ENCODE data around the gene ASAP3. TPM values are rescaled to one million over a fixed set of nuclear protein-coding genes. Genes with fewer than 3 reads are reported as not detected.
A peak's percentile ranks its signal among the peaks of the same experiment; 100 is the strongest.
"Not testable (repeated sequence)": the region's sequence is repeated elsewhere in the genome, so short reads cannot be mapped to it uniquely, and the experiment has no call there.

The ASAP3 gene
- polyA plus RNA-seq, 1 donor from 2014 or later = 0.66 TPM

DNA sequence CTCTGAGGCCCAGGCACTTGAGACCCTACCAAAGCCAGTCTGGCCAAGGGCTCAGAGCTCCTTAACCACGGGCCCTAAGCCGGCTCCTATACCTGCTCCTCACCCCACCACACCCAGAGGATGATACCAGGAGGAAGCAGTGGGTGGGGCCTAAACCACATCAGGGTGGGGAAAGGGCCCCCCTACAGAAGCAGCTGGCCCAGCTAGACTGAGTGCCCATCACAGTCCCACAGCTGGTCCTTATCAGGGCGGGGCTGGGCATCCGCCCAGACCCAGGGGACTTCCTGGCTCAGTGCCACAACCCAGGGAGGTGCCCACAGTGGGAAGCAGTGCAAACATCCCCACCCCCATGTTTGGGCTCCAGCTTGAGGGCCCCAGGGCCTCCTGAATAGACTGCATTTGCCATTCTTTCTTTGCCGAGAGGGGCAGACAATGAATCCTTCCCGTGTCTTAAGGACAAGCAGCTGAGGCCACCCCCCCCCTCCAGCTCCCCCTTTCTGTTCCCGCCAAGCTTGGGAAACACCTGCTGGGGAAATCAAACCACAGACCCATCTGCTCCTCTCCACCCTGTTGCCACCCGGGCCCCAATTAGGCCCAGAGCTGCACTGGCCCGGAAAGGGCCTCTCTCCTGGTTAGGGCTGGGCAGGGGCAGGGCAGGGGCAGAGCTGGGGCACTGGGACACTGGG lies 40.9 kb upstream of the ASAP3 start:
- no peaks in the 10 kb centered on the region for H3K9me3 Mint-ChIP-seq
- peaks cover 4% of the 10 kb centered on the region for H3K36me3 Mint-ChIP-seq
- H3K27ac Mint-ChIP-seq = peak overlapping the region; percentile 87 to 95 (median 89)
- no peaks in the 10 kb centered on the region for H3K27me3 Mint-ChIP-seq
- H3K4me1 Mint-ChIP-seq = peaks cover 63 to 69% (median 65%) of the 10 kb centered on the region in 3 donors
- peak overlapping the region; percentile 34 to 79 (median 77) for H3K4me3 Mint-ChIP-seq

DNA sequence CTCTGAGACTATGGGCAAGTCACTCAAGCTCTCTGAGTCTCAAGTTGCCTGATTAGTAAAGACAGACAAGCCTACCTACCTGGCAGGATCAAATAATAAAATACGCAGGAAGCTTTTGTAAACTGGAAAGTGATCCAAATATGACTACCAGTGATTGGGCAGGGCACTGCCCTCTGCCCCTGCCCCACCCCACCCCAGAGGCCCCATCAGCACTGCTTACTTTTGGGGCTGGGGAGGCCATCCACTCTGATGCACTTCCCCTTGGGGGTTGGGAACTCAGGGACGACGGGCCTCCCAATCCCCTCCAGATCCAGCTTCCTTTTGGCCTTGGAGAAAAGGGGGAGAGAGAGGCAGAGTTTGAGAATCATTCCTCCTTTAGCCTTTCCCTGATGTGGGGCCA lies 40.2 kb upstream of the ASAP3 start:
- H3K9me3 Mint-ChIP-seq = no peaks in the 10 kb centered on the region
- peaks cover 59 to 65% (median 62%) of the 10 kb centered on the region in 3 donors for H3K4me1 Mint-ChIP-seq

DNA sequence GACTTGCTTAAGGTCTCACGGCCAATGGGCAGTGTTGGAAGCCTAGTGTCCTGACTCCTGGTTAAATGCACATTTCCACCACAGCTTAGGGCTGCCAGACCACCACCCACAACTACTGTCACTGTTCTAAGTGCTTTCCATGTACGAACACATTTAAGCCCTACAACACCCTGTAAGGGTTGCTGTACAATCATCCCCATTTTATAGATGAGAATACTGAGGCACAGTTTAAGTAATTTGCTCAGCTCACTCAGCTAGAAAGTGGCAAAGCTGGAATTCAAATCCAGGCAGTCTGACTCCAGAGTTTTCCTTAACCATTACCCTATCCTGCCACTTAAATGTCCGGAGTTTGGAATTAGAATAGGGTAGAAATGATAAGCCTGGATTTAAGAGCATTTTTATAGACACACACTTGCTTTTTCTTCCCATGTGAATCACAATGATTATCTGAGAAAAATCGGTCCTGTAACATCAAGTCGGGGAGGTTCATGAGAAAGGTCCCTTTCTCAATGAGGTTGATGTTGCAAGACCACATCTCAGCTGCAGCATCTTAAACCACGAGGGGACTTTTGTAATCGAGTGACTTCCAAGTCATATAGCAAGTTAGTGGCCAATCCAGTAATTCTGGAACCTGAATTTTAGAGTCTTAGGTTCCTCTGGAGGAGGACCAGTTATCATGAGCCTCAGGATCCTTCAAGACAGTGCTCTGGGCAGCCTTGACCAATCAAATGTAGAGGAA lies 38.4 kb upstream of the ASAP3 start:
- peaks cover 8% of the 10 kb centered on the region for H3K36me3 Mint-ChIP-seq
- peak overlapping the region in 2 of 3 donors; percentile 40 to 71 for H3K27ac Mint-ChIP-seq
- no peaks in the 10 kb centered on the region for H3K9me3 Mint-ChIP-seq
- no peaks in the 10 kb centered on the region for H3K27me3 Mint-ChIP-seq
- H3K4me1 Mint-ChIP-seq = peaks cover 46 to 48% (median 48%) of the 10 kb centered on the region in 3 donors
- peak overlapping the region in 1 of 4 donors; percentile 70 for H3K4me3 Mint-ChIP-seq

More for the DNA sequence above, 40.2 kb upstream of the ASAP3 start:
- no peaks in the 10 kb centered on the region for H3K27me3 Mint-ChIP-seq
- peak overlapping the region in 2 of 3 donors; percentile 84 to 87 for H3K27ac Mint-ChIP-seq
- peak overlapping the region in 3 of 4 donors; percentile 74 to 79 (median 77) for H3K4me3 Mint-ChIP-seq
- H3K36me3 Mint-ChIP-seq = peaks cover 4% of the 10 kb centered on the region

DNA sequence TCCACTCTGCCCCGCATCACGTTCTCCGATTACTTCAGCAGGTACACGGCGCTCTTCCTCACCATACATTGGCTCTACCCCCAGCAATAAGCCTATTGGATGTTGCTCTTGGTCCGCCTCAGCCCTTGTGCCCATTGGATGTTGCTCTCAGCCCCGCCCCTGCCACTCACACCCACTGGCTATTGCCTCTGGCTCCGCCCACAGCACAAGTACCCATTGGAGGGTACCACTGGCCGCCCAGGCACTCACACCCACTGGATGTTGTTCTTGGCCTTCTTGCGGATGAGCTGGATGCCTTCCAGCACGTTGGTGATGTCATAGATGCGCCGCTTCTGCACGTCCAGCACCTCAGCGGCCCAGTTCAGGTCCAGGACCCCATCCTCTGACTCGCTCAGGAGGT lies 37.6 kb upstream of the ASAP3 start:
- peaks cover 39 to 42% (median 42%) of the 10 kb centered on the region in 3 donors for H3K4me1 Mint-ChIP-seq
- peaks cover 12% of the 10 kb centered on the region for H3K36me3 Mint-ChIP-seq
- no peaks in the 10 kb centered on the region for H3K27me3 Mint-ChIP-seq
- H3K4me3 Mint-ChIP-seq = no peak overlapping the region
- H3K9me3 Mint-ChIP-seq = no peaks in the 10 kb centered on the region
- peak overlapping the region in 1 of 3 donors; percentile 40 for H3K27ac Mint-ChIP-seq

DNA sequence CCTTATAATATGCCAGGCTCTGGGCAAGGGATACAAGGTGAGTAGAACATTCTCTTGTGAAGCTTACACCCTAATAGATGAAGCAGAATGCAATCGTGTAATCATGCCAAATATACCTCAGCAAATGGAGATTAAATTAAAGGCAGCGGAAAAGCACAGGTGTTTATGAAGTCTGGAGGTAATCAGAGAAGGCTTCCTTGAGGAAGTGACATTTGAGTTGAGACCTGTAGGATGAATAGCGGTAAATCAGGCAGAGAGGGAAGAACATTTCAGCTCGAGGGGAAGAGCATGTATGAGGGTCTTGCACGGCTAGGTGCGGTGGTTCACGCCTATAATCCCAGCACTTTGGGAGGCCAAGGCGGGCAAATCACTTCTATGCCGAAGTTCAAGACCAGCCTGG lies 33.6 kb upstream of the ASAP3 start:
- Mint-ChIP-seq H3K27ac (no peak overlapping the region), H3K36me3 (peaks cover 12% of the 10 kb centered on the region), H3K9me3 (no peaks in the 10 kb centered on the region), H3K4me1 (peaks cover 9 to 13% (median 11%) of the 10 kb centered on the region in 3 donors), H3K27me3 (no peaks in the 10 kb centered on the region), H3K4me3 (peak overlapping the region in 1 of 4 donors; percentile 5)

DNA sequence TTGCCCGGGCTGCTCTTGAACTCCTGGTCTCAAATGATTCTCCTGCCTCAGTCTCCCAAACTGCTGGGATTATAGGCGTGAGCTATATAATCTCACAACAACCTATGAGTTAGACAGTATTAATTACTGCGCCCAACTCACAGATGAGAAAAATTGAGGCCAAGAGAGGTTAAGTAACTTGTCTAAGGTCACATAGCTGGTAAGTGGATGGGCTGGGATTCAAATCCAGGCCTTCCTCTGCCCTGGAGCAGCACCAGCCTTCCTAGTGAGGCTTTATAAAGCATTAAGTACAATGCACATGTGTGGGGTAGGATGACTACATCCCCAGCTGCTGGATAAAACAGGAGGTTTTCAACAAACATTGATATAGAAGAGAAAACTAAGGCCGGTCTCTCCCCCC lies 31.9 kb upstream of the ASAP3 start:
- Mint-ChIP-seq H3K27me3 (no peaks in the 10 kb centered on the region), H3K4me3 (no peak overlapping the region), H3K9me3 (no peaks in the 10 kb centered on the region), H3K36me3 (peaks cover 10% of the 10 kb centered on the region), H3K27ac (no peak overlapping the region), H3K4me1 (peaks cover 0 to 7% (median 2%) of the 10 kb centered on the region in 3 donors)

DNA sequence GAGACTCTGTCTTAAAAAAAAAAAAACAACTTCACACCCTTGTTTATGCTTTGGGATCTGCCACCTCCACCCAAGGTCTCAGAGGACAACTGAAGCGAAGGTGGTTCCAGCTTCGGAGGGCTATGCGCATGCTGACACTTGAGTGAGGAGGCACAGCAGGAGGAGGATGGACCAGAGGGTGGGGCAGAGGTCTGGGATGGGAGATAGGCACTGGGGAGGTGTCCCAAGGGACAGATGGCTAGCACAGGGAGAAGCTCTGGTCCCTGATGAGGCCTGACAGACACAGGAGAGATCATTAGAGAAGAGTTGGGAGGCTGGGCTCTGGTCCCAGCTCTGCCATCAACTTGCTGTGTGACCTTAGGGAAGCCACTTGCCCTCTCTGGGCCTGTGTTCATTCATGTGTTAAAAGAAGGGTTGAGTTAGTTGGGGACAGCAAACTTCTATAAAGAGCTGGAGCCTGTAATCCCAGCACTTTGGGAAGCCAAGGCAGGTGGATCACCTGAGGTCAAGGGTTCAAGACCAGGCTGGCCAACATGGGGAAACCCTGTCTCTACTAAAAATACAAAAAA lies 30.2 kb upstream of the ASAP3 start:
- Mint-ChIP-seq H3K27ac (no peak overlapping the region), H3K27me3 (no peaks in the 10 kb centered on the region), H3K9me3 (no peaks in the 10 kb centered on the region)

DNA sequence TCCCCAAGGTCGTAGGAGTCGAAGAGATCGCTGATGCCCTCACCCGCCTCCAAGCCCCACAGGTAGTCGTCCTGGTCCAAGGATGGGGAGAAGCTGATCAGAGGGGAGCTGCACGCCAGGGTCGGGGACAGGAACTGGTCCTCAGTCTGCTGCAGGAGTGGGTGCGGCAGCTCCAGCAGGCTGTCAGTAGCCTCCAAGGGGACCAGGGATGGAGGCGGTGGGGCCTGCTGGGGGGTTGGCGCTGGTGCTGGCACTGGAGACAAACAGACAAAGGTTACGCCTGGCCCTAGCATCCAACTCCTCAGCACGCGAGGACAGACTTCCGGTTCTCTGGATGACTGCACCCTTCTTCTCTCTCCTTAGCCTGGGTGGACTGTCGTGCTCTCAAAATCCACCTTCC lies 25.9 kb upstream of the ASAP3 start:
- Mint-ChIP-seq H3K9me3 (no peaks in the 10 kb centered on the region), H3K27ac (no peak overlapping the region), H3K4me1 (peaks cover 0 to 4% (median 1%) of the 10 kb centered on the region in 3 donors), H3K36me3 (peaks cover 5% of the 10 kb centered on the region), H3K27me3 (no peaks in the 10 kb centered on the region), H3K4me3 (no peak overlapping the region)

More for the DNA sequence above, 30.2 kb upstream of the ASAP3 start:
- Mint-ChIP-seq H3K36me3 (peaks cover 13% of the 10 kb centered on the region), H3K4me1 (peaks cover 0 to 7% (median 2%) of the 10 kb centered on the region in 3 donors), H3K4me3 (no peak overlapping the region)

DNA sequence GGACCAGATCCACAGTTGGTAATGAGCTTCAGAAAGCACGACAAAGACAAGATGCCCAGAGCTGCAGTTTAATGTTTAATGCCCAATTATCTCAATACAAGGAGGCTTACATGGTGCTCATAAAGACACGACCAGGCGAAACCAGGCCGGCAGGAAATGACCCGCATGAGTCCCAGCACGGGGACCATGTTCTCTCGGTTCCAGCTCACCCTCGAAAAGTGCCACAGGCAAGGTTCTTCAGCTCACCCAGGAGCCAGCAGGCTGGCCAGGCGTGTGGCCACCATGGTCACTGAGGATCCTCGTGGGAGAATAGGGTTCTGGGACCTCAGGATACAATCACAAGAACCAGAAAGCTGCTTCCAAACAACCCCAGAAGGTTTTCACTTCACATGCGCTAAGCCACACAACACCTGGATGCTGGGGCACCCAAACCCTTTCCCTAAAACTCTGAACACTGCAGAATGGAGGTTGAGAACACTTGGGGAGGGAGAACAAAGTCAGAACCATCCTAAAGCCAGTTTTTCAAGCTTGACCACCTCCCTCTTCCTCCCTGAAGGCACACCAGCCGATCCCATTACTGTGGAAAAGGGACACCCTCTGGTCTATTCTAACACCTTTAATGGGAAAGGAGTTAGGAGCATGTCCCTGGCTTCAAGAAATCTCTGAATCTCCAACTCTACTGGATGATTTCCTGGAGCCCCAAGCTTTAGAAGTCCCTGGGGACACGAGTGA lies 22.6 kb upstream of the ASAP3 start:
- Mint-ChIP-seq H3K9me3 (no peaks in the 10 kb centered on the region), H3K27me3 (no peaks in the 10 kb centered on the region), H3K4me1 (peaks cover 0 to 2% (median 1%) of the 10 kb centered on the region in 3 donors), H3K4me3 (no peak overlapping the region), H3K36me3 (peaks cover 5% of the 10 kb centered on the region), H3K27ac (no peak overlapping the region)

DNA sequence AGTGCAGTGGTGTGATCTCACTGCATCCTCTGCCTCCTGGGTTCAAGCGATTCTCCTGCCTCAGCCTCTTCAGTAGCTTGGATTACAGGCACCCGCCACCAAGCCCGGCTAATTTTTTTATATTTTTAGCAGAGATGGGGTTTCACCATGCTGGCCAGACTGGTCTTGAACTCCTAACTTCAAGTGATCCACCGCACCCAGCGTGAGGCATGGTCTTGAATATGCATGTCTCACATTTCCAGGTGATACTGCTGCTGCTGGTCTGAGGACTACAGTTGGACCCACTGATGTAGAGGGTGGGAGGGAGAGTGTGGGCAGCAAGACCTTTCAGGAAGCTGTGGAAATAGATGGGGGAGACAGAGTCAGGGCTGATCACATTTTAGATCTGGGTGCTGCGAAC lies 21.9 kb upstream of the ASAP3 start:
- Mint-ChIP-seq H3K4me3 (no peak overlapping the region), H3K27ac (no peak overlapping the region), H3K27me3 (no peaks in the 10 kb centered on the region), H3K4me1 (peaks cover 0 to 2% (median 2%) of the 10 kb centered on the region in 3 donors), H3K36me3 (peaks cover 3% of the 10 kb centered on the region), H3K9me3 (no peaks in the 10 kb centered on the region)

DNA sequence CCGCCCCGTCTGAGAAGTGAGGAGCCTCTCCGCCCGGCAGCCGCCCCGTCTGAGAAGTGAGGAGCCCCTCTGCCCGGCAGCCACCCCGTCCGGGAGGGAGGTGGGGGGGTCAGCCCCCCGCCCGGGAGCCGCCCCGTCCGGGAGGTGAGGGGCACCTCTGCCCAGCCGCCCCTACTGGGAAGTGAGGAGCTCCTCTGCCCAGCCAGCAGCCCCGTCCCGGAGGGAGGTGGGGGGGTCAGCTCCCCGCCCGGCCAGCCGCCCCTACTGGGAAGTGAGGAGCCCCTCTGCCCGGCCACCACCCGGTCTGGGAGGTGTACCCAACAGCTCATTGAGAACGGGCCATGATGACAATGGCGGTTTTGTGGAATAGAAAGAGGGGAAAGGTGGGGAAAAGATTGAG lies 20.2 kb upstream of the ASAP3 start:
- not testable (repeated sequence) for H3K36me3 Mint-ChIP-seq, H3K9me3 Mint-ChIP-seq, H3K4me3 Mint-ChIP-seq, H3K27me3 Mint-ChIP-seq, H3K27ac Mint-ChIP-seq
- peaks cover 5 to 11% (median 9%) of the 10 kb centered on the region in 3 donors for H3K4me1 Mint-ChIP-seq

DNA sequence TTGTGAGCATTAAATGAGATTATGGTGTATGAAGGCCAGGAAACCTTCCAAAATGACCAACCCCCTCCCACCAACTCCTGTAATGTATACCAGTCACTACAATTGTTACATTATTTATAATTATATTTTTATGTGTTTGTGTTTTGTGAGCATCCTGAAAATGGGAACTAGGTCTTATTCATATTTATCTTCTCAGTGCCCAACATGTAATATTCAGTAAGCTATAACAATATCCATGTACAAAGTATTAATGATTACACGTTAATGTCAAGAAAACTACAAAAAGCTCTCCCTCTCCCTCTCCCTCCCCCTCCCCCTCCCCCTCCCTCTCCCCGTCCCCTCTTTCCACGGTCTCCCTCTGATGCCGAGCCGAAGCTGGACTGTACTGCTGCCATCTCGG lies 19.0 kb upstream of the ASAP3 start:
- Mint-ChIP-seq H3K4me1 (peaks cover 5 to 11% (median 9%) of the 10 kb centered on the region in 3 donors), H3K9me3 (no peaks in the 10 kb centered on the region), H3K4me3 (no peak overlapping the region), H3K27ac (no peak overlapping the region), H3K27me3 (no peaks in the 10 kb centered on the region), H3K36me3 (no peaks in the 10 kb centered on the region)

DNA sequence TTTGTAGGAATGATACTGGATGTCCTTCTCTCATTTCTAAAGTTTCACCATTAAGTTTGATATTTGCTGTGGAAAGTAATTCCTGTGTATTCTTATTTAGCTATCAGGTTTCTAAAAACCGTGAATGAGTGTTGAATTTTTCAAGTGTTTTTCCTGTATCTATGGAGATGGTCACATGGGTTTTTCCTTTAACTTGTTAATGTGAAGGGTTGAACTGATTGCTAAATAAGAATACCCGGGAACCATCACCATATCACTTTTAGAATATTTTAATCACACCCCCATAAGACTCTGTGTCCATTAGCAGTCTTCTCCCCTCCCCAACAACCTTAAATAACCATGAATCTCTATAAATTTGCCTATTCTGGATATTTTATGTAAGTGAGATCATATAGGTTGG lies 16.5 kb upstream of the ASAP3 start:
- Mint-ChIP-seq H3K4me3 (peak overlapping the region in 2 of 4 donors; percentile 49 to 70), H3K9me3 (no peaks in the 10 kb centered on the region), H3K36me3 (no peaks in the 10 kb centered on the region), H3K4me1 (peaks cover 9 to 17% (median 14%) of the 10 kb centered on the region in 3 donors), H3K27ac (no peak overlapping the region), H3K27me3 (no peaks in the 10 kb centered on the region)

DNA sequence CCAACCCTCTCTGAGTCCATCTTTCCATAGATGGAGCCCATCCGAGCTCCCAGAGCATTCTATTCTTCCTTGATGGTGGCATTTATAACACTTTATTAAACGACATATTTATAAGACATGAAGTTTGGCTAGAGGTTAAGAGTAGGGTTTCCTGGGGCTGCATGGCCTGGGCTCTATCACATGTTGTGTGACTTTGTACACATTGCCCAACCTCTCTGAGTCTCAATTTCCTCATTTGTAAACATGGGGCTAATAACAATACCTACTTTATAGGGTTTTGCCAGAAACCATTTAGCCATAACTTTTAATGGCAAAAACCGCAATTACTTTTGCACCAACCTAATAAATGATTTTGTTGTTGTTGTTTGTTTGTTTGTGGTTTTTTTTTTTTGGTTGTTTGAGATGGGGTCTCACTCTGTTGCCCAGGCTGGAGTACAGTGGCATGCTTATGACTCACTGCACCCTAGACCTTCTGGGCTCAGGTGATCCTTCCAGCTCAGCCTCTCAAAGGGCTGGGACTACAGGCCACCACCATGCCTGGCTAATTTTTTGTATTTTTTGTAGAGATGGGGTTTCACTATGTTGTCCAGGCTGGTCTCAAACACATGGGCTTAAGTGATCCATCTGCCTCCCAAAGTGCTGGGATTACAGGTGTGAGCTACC lies 13.9 kb upstream of the ASAP3 start:
- H3K4me1 Mint-ChIP-seq = peaks cover 9 to 17% (median 13%) of the 10 kb centered on the region in 3 donors
- no peaks in the 10 kb centered on the region for H3K36me3 Mint-ChIP-seq
- no peaks in the 10 kb centered on the region for H3K9me3 Mint-ChIP-seq
- no peaks in the 10 kb centered on the region for H3K27me3 Mint-ChIP-seq
- H3K4me3 Mint-ChIP-seq = no peak overlapping the region
- H3K27ac Mint-ChIP-seq = no peak overlapping the region
